IPS-18a (cell line): ENCODE measurements around the gene MGAT4B.
"Not testable (repeated sequence)": the region's sequence is repeated elsewhere in the genome, so short reads cannot be mapped to it uniquely, and the experiment has no call there.

Source experiments
- H3K27ac ChIP-seq: one replicate; pipeline ENCODE4 v1.5.1; 2013; ENCODE audit warnings: low read length
- H3K27me3 ChIP-seq: one replicate; pipeline ENCODE4 v1.6.1; 2013; ENCODE audit warnings: mild to moderate bottlenecking, low read length; ENCODE audit not compliant: control insufficient read depth, insufficient read depth
- H3K36me3 ChIP-seq: one replicate; pipeline ENCODE4 v1.6.1; 2013; ENCODE audit warnings: low read depth, low read length; ENCODE audit not compliant: control insufficient read depth
- H3K4me1 ChIP-seq: one replicate; pipeline ENCODE4 v1.6.1; 2013; ENCODE audit warnings: low read depth, low read length; ENCODE audit not compliant: control insufficient read depth
- H3K4me3 ChIP-seq: one replicate; pipeline ENCODE4 v1.5.1; 2013; ENCODE audit warnings: low read length
- H3K9ac ChIP-seq: one replicate; pipeline ENCODE4 v1.6.1; 2013; ENCODE audit warnings: mild to moderate bottlenecking, low read length, moderate library complexity
- H3K9me3 ChIP-seq: one replicate; pipeline ENCODE4 v1.6.1; 2013; ENCODE audit warnings: low read depth, low read length; ENCODE audit not compliant: control insufficient read depth

Gene MGAT4B

GRCh38 chr5:179806250-179807048, at the start of gene MGAT4B:
Gene MGAT4B (minus strand): TSS chr5:179806866. CDS start chr5:179806583, 283 bp downstream.
- peak within 1 kb of the TSS; percentile 17 for H3K9ac ChIP-seq
- H3K4me1 ChIP-seq: peaks cover 18% of the 10 kb centered on the region
- H3K36me3 ChIP-seq: no peaks in the 10 kb centered on the region
- H3K4me3 ChIP-seq: peak within 1 kb of the TSS; percentile 58
- no peaks in the 10 kb centered on the region for H3K9me3 ChIP-seq
- no peak within 1 kb of the TSS for H3K27ac ChIP-seq
- H3K27me3 ChIP-seq: peaks cover 7% of the 10 kb centered on the region

- Histone ChIP-seq H3K36me3 (peaks cover 28% of the 10 kb centered on the region), H3K27ac (no peak overlapping the region), H3K27me3 (no peaks in the 10 kb centered on the region), H3K4me3 (no peak overlapping the region), H3K4me1 (no peaks in the 10 kb centered on the region), H3K9me3 (no peaks in the 10 kb centered on the region), H3K9ac (no peak overlapping the region)
Measured at GRCh38 chr5:179854356-179854755, 47.7 kb upstream of the MGAT4B start.

- H3K27ac ChIP-seq: no peak overlapping the region
- no peak overlapping the region for H3K4me3 ChIP-seq
- no peak overlapping the region for H3K9ac ChIP-seq
- peaks cover 31% of the 10 kb centered on the region for H3K36me3 ChIP-seq
- no peaks in the 10 kb centered on the region for H3K4me1 ChIP-seq
- H3K9me3 ChIP-seq: no peaks in the 10 kb centered on the region
- no peaks in the 10 kb centered on the region for H3K27me3 ChIP-seq
Measured at GRCh38 chr5:179852993-179853547, 46.4 kb upstream of the MGAT4B start.

- H3K4me1 ChIP-seq: no peaks in the 10 kb centered on the region
- H3K9me3 ChIP-seq: peaks cover 4% of the 10 kb centered on the region
- no peaks in the 10 kb centered on the region for H3K27me3 ChIP-seq
- H3K36me3 ChIP-seq: peaks cover 35% of the 10 kb centered on the region
- no peak overlapping the region for H3K27ac ChIP-seq
- no peak overlapping the region for H3K9ac ChIP-seq
- no peak overlapping the region for H3K4me3 ChIP-seq
Measured at GRCh38 chr5:179841621-179842020, 35.0 kb upstream of the MGAT4B start.

GRCh38 chr5:179840766-179841165, 34.1 kb upstream of the MGAT4B start:
- Histone ChIP-seq H3K4me3 (no peak overlapping the region), H3K9ac (no peak overlapping the region), H3K27ac (no peak overlapping the region), H3K4me1 (no peaks in the 10 kb centered on the region), H3K27me3 (no peaks in the 10 kb centered on the region), H3K9me3 (peaks cover 4% of the 10 kb centered on the region), H3K36me3 (peaks cover 43% of the 10 kb centered on the region)

GRCh38 chr5:179840321-179840720, 33.7 kb upstream of the MGAT4B start:
- Histone ChIP-seq H3K27ac (no peak overlapping the region), H3K27me3 (no peaks in the 10 kb centered on the region), H3K9me3 (peaks cover 4% of the 10 kb centered on the region), H3K4me3 (no peak overlapping the region), H3K9ac (no peak overlapping the region), H3K4me1 (no peaks in the 10 kb centered on the region), H3K36me3 (peaks cover 44% of the 10 kb centered on the region)

- Histone ChIP-seq H3K4me1 (no peaks in the 10 kb centered on the region), H3K4me3 (no peak overlapping the region), H3K9me3 (no peaks in the 10 kb centered on the region), H3K9ac (no peak overlapping the region), H3K27ac (no peak overlapping the region), H3K36me3 (peaks cover 44% of the 10 kb centered on the region), H3K27me3 (no peaks in the 10 kb centered on the region)
Measured at GRCh38 chr5:179839328-179840256, 32.9 kb upstream of the MGAT4B start.

GRCh38 chr5:179837076-179838011, 30.7 kb upstream of the MGAT4B start:
- peaks cover 57% of the 10 kb centered on the region for H3K36me3 ChIP-seq
- no peaks in the 10 kb centered on the region for H3K9me3 ChIP-seq
- no peak overlapping the region for H3K4me3 ChIP-seq
- no peaks in the 10 kb centered on the region for H3K4me1 ChIP-seq
- H3K9ac ChIP-seq: no peak overlapping the region
- H3K27ac ChIP-seq: no peak overlapping the region
- no peaks in the 10 kb centered on the region for H3K27me3 ChIP-seq

- no peak overlapping the region for H3K27ac ChIP-seq
- H3K36me3 ChIP-seq: peaks cover 65% of the 10 kb centered on the region
Measured at GRCh38 chr5:179836225-179837019, 29.8 kb upstream of the MGAT4B start.

GRCh38 chr5:179834871-179835270, 28.2 kb upstream of the MGAT4B start:
- H3K9me3 ChIP-seq, H3K9ac ChIP-seq, H3K27me3 ChIP-seq, H3K27ac ChIP-seq, H3K4me1 ChIP-seq, H3K4me3 ChIP-seq: not testable (repeated sequence)
- peaks cover 72% of the 10 kb centered on the region for H3K36me3 ChIP-seq

More at GRCh38 chr5:179836225-179837019, 29.8 kb upstream of the MGAT4B start:
- Histone ChIP-seq H3K27me3 (no peaks in the 10 kb centered on the region), H3K9ac (no peak overlapping the region), H3K4me3 (no peak overlapping the region), H3K4me1 (no peaks in the 10 kb centered on the region), H3K9me3 (no peaks in the 10 kb centered on the region)
